WTC11 (cell line): ENCODE results near the gene SMKR1. TPM values are rescaled to one million over a fixed set of nuclear protein-coding genes. Genes with fewer than 3 reads are reported as not detected.

Experiments used
- ATAC-seq: fragments of 200-7000 bp; cut with Tn5 transposase; 2 replicates; pipeline ENCODE4 v1.10.0; 2021; ENCODE audit warnings: mild to moderate bottlenecking, moderate library complexity
- CTCF ChIA-PET: fragments of 300-600 bp; sonication (Branson Sonifier 250); formaldehyde crosslinking; loops from one replicate; lab custom pipeline; 2021; ENCODE audit warnings: antibody characterized with exemption; lab: Charles Lee
- POLR2A ChIA-PET: fragments of 350-600 bp; sonication (Branson Sonifier 250); formaldehyde crosslinking; loops from one replicate; lab custom pipeline; 2021; ENCODE audit warnings: antibody characterized with exemption; lab: Charles Lee
- DNase-seq: peaks from one replicate; pipeline ENCODE4 v3.0.0; 2021; ENCODE audit warnings: low spot score
- H3K27ac Mint-ChIP-seq: 2 replicates; pipeline ENCODE4 v1.8.0; 2021; ENCODE audit warnings: mixed read lengths
- H3K27me3 Mint-ChIP-seq: 2 replicates; pipeline ENCODE4 v1.8.0; 2021; ENCODE audit warnings: low read depth, mild to moderate bottlenecking, moderate library complexity, mixed read lengths
- H3K36me3 Mint-ChIP-seq: 2 replicates; pipeline ENCODE4 v1.8.0; 2021; ENCODE audit warnings: mixed read lengths
- H3K4me1 Mint-ChIP-seq: 2 replicates; pipeline ENCODE4 v1.8.0; 2022; ENCODE audit warnings: mixed read lengths
- H3K4me3 Mint-ChIP-seq: 2 replicates; pipeline ENCODE4 v1.8.0; 2021; ENCODE audit warnings: mild to moderate bottlenecking, moderate library complexity, mixed read lengths
- H3K9me3 Mint-ChIP-seq: 2 replicates; pipeline ENCODE4 v1.8.0; 2021; ENCODE audit warnings: mixed read lengths
- ATF1 ChIP-seq: sonication (generic); formaldehyde crosslinking; IDR thresholded peaks from 2 replicates; pipeline ENCODE4 v1.8.1; 2023; ENCODE audit warnings: mild to moderate bottlenecking, moderate library complexity, missing genetic modification reagents
- ATF6 ChIP-seq: sonication (generic); formaldehyde crosslinking; IDR thresholded peaks from 2 replicates; pipeline ENCODE4 v1.8.1; 2023; ENCODE audit warnings: mild to moderate bottlenecking, missing genetic modification reagents
- E2F4 ChIP-seq: sonication (generic); formaldehyde crosslinking; IDR thresholded peaks from 2 replicates; pipeline ENCODE4 v1.8.1; 2022; ENCODE audit warnings: low read depth, mild to moderate bottlenecking, moderate library complexity, missing genetic modification reagents, borderline replicate concordance
- ELF4 ChIP-seq: sonication (generic); formaldehyde crosslinking; IDR thresholded peaks from 2 replicates; pipeline ENCODE4 v1.8.1; 2022; ENCODE audit warnings: low read depth, mild to moderate bottlenecking, moderate library complexity, missing genetic modification reagents
- EMX1 ChIP-seq: fragments of 250-450 bp; sonication (Bioruptor Pico); IDR thresholded peaks from 2 replicates; pipeline ENCODE4 v1.8.0; 2021; ENCODE audit warnings: mild to moderate bottlenecking
- ESRRA ChIP-seq: sonication (generic); formaldehyde crosslinking; IDR thresholded peaks from 2 replicates; pipeline ENCODE4 v1.8.1; 2022; ENCODE audit warnings: mild to moderate bottlenecking, missing genetic modification reagents, borderline replicate concordance
- ETV6 ChIP-seq: sonication (generic); formaldehyde crosslinking; IDR thresholded peaks from 2 replicates; pipeline ENCODE4 v1.8.1; 2022; ENCODE audit warnings: mild to moderate bottlenecking, missing genetic modification reagents
- FOXJ3 ChIP-seq: sonication (generic); formaldehyde crosslinking; IDR thresholded peaks from 2 replicates; pipeline ENCODE4 v1.9.0; 2021; ENCODE audit warnings: missing genetic modification reagents, mild to moderate bottlenecking, borderline replicate concordance
- HMGA2 ChIP-seq: fragments of 250-450 bp; sonication (Bioruptor Pico); IDR thresholded peaks from 2 replicates; pipeline ENCODE4 v1.4.0; 2021; ENCODE audit warnings: mild to moderate bottlenecking, moderate library complexity
- KAT7 ChIP-seq: sonication (generic); formaldehyde crosslinking; IDR thresholded peaks from 2 replicates; pipeline ENCODE4 v1.8.1; 2023; ENCODE audit warnings: missing genetic modification reagents, mild to moderate bottlenecking, borderline replicate concordance
- MXD4 ChIP-seq: fragments of 250-450 bp; sonication (Bioruptor Pico); IDR thresholded peaks from 2 replicates; pipeline ENCODE4 v1.8.0; 2021; ENCODE audit warnings: mild to moderate bottlenecking, moderate library complexity, borderline replicate concordance
- TP53 ChIP-seq: sonication (generic); formaldehyde crosslinking; IDR thresholded peaks from 2 replicates; pipeline ENCODE4 v1.8.1; 2023; ENCODE audit warnings: mild to moderate bottlenecking, missing genetic modification reagents
- USF2 ChIP-seq: sonication (generic); formaldehyde crosslinking; IDR thresholded peaks from 2 replicates; pipeline ENCODE4 v1.8.1; 2023; ENCODE audit warnings: mild to moderate bottlenecking, missing genetic modification reagents, moderate library complexity
- ZBTB21 ChIP-seq: sonication (generic); formaldehyde crosslinking; IDR thresholded peaks from 2 replicates; pipeline ENCODE4 v1.8.1; 2023; ENCODE audit warnings: mild to moderate bottlenecking, missing genetic modification reagents, borderline replicate concordance
- ZBTB43 ChIP-seq: sonication (generic); formaldehyde crosslinking; IDR thresholded peaks from 2 replicates; pipeline ENCODE4 v1.8.1; 2023; ENCODE audit warnings: mild to moderate bottlenecking, missing genetic modification reagents
- ZNF317 ChIP-seq: sonication (generic); formaldehyde crosslinking; IDR thresholded peaks from 2 replicates; pipeline ENCODE4 v1.8.1; 2023; ENCODE audit warnings: low read depth, mild to moderate bottlenecking, moderate library complexity, missing genetic modification reagents, borderline replicate concordance
- total RNA-seq: library from RNA; stranded (reverse); gene quantifications from 3 replicates; pipeline ENCODE4 v1.2.3, GENCODE V29; 2021
- TF ChIP-seq, protein P1 (sequence below): sonication (generic); formaldehyde crosslinking; IDR thresholded peaks from 2 replicates; pipeline ENCODE4 v1.8.0; 2023; ENCODE audit warnings: mild to moderate bottlenecking, missing genetic modification reagents

The SMKR1 gene
- total RNA-seq, 1 experiment from 2014 or later, result 0.50 TPM

- POLR2A ChIA-PET, result no interaction called here
- DNase-seq (no peak), ATAC-seq (no peak)
- H3K4me3 Mint-ChIP-seq, result no peak overlapping the region
- CTCF ChIA-PET, result interaction anchor here (1.5 kb wide), 2 partner anchors 57 to 175 kb away, joined by 3 to 4 read pairs; no protein-coding TSS in a partner anchor
- H3K27me3 Mint-ChIP-seq, result no peaks in the 10 kb centered on the region
- no peaks in the 10 kb centered on the region for H3K4me1 Mint-ChIP-seq
- H3K27ac Mint-ChIP-seq, result no peak overlapping the region
- H3K36me3 Mint-ChIP-seq, result no peaks in the 10 kb centered on the region
- peaks cover 9% of the 10 kb centered on the region for H3K9me3 Mint-ChIP-seq
- no peak for TF ChIP-seq ELF4
- no peak for TF ChIP-seq ATF6 (CRISPR knock-in tag)
- TF ChIP-seq ETV6 (CRISPR knock-in tag), result no peak
- no peak for TF ChIP-seq KAT7 (CRISPR knock-in tag)
- TF ChIP-seq TP53 (CRISPR knock-in tag), result no peak
- no peak for TF ChIP-seq ZBTB21 (CRISPR knock-in tag)
- no peak for TF ChIP-seq E2F4 (CRISPR knock-in tag)
- no peak for TF ChIP-seq ATF1
- no peak for TF ChIP-seq USF2 (CRISPR knock-in tag)
- no peak for TF ChIP-seq ESRRA
These were observed 48.5 kb downstream of the SMKR1 start for GRCh38 chr7:129550693-129551360.

DNA sequence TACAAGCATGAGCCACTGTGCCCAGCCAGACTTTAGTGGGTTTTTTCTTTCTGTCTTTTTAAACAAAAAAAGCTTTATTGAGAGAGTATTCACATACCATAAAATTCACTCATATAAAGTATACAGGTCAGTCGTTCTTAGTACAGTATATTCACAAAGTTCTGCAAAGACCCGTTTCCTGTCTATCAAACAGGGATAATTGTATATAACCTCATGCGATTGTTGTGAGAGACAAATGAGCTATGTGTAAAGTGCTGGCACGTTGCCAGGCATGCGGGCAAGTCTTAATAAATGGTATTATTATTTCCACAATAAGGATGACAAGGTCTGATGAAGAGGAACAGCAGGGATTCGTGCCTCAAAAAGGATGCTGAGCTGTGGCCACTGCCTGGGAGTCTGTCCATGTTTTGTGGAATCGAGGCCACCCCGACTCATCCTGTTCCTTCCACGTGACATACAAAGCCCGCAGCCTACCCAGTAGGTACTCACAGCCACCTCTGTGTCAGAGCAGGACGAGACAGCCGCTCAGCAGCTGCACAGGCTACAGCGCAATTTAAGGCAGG is 51.6 kb downstream of the SMKR1 start:
- no peak for TF ChIP-seq ZBTB43 (CRISPR knock-in tag)
- H3K4me3 Mint-ChIP-seq, result no peak overlapping the region
- POLR2A ChIA-PET, result no interaction called here
- ATAC-seq (no peak), DNase-seq (no peak)
- no peaks in the 10 kb centered on the region for H3K27me3 Mint-ChIP-seq
- H3K9me3 Mint-ChIP-seq, result no peaks in the 10 kb centered on the region
- peaks cover 17% of the 10 kb centered on the region for H3K4me1 Mint-ChIP-seq
- CTCF ChIA-PET, result no interaction called here
- H3K36me3 Mint-ChIP-seq, result no peaks in the 10 kb centered on the region
- H3K27ac Mint-ChIP-seq, result no peak overlapping the region

- POLR2A ChIA-PET, result no interaction called here
- ATAC-seq (no peak), DNase-seq (no peak)
- Mint-ChIP-seq H3K27me3 (no peaks in the 10 kb centered on the region), H3K4me3 (no peak overlapping the region), H3K27ac (no peak overlapping the region), H3K9me3 (no peaks in the 10 kb centered on the region), H3K36me3 (no peaks in the 10 kb centered on the region), H3K4me1 (peaks cover 27% of the 10 kb centered on the region)
- CTCF ChIA-PET, result interaction anchor here (0.7 to 1.8 kb wide), 3 partner anchors 51 to 79 kb away, joined by 3 to 4 read pairs (median 3); no protein-coding TSS in a partner anchor
- TF ChIP-seq MXD4 (CRISPR knock-in tag), result no peak
- TF ChIP-seq ZNF317 (CRISPR knock-in tag), result no peak
- TF ChIP-seq, protein P1, sequence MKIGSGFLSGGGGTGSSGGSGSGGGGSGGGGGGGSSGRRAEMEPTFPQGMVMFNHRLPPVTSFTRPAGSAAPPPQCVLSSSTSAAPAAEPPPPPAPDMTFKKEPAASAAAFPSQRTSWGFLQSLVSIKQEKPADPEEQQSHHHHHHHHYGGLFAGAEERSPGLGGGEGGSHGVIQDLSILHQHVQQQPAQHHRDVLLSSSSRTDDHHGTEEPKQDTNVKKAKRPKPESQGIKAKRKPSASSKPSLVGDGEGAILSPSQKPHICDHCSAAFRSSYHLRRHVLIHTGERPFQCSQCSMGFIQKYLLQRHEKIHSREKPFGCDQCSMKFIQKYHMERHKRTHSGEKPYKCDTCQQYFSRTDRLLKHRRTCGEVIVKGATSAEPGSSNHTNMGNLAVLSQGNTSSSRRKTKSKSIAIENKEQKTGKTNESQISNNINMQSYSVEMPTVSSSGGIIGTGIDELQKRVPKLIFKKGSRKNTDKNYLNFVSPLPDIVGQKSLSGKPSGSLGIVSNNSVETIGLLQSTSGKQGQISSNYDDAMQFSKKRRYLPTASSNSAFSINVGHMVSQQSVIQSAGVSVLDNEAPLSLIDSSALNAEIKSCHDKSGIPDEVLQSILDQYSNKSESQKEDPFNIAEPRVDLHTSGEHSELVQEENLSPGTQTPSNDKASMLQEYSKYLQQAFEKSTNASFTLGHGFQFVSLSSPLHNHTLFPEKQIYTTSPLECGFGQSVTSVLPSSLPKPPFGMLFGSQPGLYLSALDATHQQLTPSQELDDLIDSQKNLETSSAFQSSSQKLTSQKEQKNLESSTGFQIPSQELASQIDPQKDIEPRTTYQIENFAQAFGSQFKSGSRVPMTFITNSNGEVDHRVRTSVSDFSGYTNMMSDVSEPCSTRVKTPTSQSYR (CRISPR knock-in tag), result no peak
- TF ChIP-seq HMGA2 (CRISPR knock-in tag), result no peak
- no peak for TF ChIP-seq FOXJ3 (CRISPR knock-in tag)
- TF ChIP-seq ETV6 (CRISPR knock-in tag), result no peak
- TF ChIP-seq EMX1, result no peak
- no peak for TF ChIP-seq KAT7 (CRISPR knock-in tag)
- no peak for TF ChIP-seq TP53 (CRISPR knock-in tag)
These were observed 54.3 kb downstream of the SMKR1 start for GRCh38 chr7:129556607-129557133.
